Transverse colon (tissue), 4 donors: ENCODE results near the gene VSTM4.

Source experiments
- EP300 ChIP-seq: sonication (generic); formaldehyde crosslinking; IDR thresholded peaks from one replicate; pipeline ENCODE4 v1.6.1; 2017; ENCODE audit warnings: antibody characterized with exemption, low read depth
- POLR2A ChIP-seq: fragments of 450-650 bp; IDR thresholded peaks from one replicate; pipeline ENCODE4 v1.6.1; 2016; ENCODE audit warnings: antibody characterized with exemption, mild to moderate bottlenecking, moderate library complexity
- POLR2AphosphoS5 ChIP-seq, 3 donors: sonication (generic); formaldehyde crosslinking; IDR thresholded peaks; one replicate each; pipeline ENCODE4 v1.6.1; 2016; ENCODE audit warnings: antibody characterized with exemption in 3 of 3
- TF ChIP-seq, protein P1 (sequence below), 5 experiments: fragments of 200-600 bp in 3 of 5; fragments of 450-650 bp in 2 of 5; sonication (generic) in 3 of 5; IDR thresholded peaks; 1 replicate in 2 of 5; 2 replicates in 3 of 5; pipeline ENCODE4 v1.5.1; 2016 to 2017; ENCODE audit warnings: antibody characterized with exemption in 5 of 5, inconsistent platforms in 3 of 5, mild to moderate bottlenecking in 2 of 5, moderate library complexity in 1 of 5

- TF ChIP-seq, protein P1, sequence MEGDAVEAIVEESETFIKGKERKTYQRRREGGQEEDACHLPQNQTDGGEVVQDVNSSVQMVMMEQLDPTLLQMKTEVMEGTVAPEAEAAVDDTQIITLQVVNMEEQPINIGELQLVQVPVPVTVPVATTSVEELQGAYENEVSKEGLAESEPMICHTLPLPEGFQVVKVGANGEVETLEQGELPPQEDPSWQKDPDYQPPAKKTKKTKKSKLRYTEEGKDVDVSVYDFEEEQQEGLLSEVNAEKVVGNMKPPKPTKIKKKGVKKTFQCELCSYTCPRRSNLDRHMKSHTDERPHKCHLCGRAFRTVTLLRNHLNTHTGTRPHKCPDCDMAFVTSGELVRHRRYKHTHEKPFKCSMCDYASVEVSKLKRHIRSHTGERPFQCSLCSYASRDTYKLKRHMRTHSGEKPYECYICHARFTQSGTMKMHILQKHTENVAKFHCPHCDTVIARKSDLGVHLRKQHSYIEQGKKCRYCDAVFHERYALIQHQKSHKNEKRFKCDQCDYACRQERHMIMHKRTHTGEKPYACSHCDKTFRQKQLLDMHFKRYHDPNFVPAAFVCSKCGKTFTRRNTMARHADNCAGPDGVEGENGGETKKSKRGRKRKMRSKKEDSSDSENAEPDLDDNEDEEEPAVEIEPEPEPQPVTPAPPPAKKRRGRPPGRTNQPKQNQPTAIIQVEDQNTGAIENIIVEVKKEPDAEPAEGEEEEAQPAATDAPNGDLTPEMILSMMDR (IDR thresholded peaks at IDR 0.05), result no peak
- TF ChIP-seq POLR2A (no peak), POLR2AphosphoS5 (IDR thresholded peaks at IDR 0.05) (no peak), EP300 (no peak)
Observed at GRCh38 chr10:49128854-49129253, 13.5 kb upstream of the VSTM4 start.
